Stimulated activated CD8-positive, alpha-beta memory T cell treated with anti-CD3 and anti-CD28 coated beads, Interleukin-4, amount 100 ng/mL, for 1 hour (primary cell): Measurements from ENCODE around the gene ZC3H7A.

ENCODE experiments used
- DNase-seq, 2 donors: peaks; one replicate each; pipeline ENCODE4 v3.0.0-alpha.2; 2020; ENCODE audit warnings: low read depth in 2 of 2, low spot score in 1 of 2

ZC3H7A gene

DNA sequence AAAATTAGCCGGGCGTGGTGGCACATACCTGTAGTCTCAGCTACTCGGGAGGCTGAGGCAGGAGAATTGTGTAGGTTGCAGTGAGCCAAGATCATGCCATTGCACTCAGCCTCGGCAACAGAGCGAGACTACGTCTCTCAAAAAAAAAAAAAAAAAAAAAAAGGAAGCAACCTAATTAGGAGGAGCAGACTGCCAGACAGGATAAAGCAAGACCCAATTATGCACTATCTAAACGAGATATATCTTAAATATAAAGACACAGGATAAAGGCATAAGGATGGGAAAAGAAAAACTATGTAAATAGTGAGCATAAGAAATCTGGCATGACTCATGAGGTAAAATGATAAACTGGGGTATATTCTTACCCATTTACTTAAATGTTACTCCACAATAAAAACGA, 59.3 kb downstream of the ZC3H7A start:
- no peak for DNase-seq

DNA sequence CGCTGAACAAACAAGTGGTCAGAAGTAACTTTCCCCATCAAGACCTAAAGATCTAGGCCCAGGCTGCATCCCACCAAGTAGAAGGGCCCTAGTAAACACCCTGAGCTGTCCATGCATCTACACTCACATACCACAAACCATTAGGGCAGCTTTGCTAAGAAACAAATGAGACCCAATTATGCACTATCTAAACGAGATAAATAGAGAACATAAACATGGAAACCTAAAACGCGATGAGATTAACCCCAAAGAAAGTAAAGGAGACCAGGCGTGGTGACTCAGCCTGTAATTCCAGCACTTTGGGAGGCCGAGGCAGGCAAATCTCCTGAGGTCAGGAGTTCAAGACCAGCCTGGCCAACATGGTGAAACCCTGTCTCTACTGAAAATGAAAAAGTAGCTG, 60.2 kb downstream of the ZC3H7A start:
- no peak for DNase-seq

DNA sequence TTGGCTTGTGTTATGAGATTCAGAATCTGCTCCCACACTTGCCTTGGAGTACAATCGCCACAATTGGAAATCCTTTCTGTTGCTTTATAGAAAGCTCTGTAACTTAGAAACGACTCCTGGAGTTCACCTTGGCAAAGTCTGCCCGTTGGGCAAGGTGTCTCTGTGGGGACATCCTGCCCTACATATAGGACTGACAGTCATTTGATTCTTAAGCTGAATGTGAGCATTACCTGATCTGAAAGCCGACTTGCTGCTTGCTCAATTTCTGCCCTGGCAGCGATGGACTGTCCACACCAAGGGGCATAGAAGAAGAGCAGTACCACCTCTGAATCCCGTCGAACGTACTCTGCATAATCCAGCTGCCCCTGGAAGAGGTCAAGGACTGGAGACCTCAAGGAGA, 61.3 kb downstream of the ZC3H7A start:
- no peak for DNase-seq

DNA sequence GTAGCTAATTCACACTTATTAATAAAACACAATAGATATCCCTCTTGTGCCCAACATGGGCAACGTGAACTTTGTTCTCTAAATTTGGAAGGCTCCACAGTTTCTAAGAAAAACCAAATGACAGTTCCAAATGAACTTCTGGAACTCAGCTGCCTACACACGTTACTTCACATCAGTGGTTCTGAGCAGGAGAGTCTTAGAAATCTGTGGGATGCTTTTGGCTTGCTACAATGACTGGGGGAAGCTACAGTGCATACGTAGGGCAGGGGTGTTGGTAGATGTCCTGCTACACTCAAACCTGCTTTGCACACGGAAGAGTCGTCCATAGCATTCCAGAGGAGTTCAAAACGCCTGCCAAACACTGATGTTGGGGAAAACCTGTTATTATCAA, 62.4 kb downstream of the ZC3H7A start:
- no peak for DNase-seq

DNA sequence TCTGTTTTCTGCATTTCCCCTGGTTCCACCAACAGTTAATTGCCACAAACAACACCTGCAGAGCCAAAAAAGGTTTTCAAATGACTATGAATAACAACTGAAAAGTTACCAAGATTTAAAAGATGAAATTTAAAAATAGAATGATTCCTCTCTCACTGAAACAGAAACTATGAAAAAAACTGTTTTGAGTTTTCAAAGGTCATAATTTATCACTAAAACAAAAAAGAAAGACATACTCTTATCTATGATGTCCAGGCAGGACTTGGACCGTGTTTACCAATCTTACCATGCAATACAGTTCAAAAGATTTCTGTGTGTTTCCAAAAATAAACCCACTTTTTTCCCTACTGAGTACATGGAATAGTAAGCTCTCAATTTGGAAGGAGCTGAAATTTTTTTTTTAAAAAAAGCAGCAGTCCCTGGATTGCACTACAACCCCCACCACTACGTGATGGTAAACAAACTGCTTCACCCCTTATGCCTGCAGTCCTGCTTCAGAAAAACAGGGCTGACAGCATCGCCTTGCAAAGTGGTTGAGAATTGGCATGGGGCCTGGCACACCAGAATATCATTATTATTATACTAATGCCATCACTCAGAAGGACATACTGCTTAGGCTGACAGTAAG, 62.9 kb downstream of the ZC3H7A start:
- DNase-seq = no peak

DNA sequence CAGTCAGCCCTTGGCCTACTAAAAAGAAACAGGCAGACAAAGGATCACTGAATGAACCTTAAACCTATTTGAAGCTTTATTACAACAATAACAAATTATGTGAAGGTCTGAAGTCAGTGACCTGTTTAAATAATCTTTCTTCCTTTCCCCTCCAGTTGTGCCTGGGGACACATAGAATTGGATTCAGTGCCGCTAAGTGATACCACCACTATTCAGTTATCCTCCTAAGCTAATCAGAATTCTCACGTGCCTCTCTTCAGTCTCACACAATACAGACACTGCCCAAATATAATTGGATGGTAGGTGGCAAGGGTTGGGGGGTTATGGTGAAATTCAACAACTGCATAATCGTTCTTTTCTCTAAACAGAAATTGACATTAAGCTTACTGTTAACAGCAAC, 65.8 kb downstream of the ZC3H7A start:
- no peak for DNase-seq

DNA sequence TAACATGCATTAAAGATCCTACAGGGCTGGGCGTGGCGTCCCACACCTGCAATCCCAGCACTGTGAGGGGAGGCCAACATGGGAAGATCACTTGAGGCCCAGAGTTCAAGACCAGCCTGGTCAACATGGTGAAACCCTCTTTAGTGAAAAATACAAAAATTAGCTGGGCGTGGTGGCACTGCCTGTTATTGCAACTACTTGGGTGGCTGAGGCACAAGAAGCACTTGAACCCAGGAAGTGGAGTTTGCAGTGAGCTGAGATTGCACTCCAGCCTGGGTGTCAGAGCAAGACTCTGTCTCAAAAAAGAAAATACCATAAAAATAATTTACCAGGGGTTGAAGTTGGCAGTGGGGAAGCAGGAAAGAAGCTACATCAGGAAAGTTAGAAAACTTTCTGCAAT, 67.3 kb downstream of the ZC3H7A start:
- DNase-seq = no peak

DNA sequence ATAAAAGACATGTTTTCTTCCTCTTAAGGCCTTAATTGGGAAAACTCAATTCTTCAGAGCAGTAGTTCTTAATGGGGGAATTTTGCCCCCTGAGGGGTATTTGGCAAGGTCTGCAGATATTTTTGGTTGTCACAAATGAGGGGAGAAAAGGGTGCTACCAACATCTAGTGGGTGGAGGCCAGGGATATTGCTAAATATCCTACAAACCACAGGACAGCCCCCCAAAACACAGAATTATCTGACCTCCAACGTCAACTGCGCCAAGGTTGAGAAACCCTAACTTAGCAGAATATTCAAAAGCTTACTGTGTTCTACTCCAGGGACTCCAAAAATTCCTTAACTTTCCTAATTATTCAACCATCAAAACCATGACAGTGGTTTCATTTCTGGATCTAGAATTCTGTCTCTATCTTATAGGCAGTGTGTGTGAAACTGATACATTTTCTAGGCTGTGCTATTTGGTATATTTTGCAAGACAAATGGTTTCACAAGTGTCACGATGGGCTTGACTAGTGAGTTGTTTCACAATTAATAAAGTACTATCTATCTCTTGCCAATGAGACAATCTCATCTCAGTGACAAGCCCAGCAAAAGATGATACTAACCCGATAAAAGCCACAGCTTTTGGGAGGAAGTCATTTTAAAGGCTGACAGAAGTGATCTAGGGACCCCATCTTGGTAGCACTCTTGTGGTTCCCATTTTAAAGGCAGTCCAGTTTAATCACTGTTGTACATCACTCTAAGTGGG, 69.1 kb downstream of the ZC3H7A start:
- no peak for DNase-seq

DNA sequence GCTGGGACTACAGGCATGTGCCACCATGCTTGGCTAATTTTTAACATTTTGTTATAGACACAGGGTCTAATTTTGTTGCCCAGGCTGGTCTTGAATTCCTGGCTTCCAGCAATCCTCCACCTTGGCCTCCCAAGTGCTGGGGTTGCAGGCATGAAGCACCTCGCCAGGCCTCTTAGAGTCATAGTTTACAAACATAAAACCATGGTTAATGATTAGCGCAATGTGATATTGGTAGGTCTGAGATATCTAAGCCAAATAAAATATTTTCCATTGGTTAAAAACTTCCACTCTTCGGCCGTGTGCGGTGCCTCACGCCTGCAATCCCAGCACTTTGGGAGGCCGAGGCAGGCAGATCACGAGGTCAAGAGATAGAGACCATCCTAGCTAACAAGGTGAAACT, 71.0 kb downstream of the ZC3H7A start:
- DNase-seq = no peak

DNA sequence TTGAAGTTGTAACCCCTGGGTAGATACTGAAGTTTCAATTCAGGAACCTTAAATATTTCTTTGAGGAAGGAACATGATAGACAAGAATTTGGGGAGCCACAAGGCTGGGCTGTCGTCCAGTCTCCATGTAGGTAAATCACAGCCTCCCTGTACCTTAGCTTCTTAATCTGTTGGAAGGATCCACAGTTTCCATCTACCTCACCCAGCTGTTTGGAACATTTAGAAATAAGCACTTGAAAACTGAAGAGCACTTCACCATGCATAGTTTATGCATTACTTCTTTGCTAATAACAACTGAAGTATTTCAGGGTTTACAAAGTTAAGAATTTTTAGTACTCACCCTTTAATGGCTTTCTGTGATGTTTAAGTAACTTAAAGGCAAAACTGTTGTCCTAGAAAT, 71.6 kb downstream of the ZC3H7A start:
- DNase-seq = no peak

DNA sequence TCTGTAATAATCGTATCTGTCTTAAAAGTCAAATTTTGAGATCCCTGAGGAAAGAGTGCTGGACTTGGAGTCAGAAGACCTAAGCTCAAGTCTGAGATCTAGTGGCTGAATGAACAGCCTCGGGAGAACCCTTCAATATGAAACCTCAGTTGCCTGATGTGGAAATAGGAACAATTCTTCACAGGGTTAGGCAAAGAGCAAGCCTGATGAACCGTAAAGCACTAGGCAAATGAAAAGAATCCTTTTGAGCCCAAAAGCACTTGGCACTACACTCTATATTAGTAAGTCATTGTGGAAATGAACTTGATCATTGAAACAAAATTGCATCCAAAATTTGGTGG, 74.6 kb downstream of the ZC3H7A start:
- DNase-seq = no peak

DNA sequence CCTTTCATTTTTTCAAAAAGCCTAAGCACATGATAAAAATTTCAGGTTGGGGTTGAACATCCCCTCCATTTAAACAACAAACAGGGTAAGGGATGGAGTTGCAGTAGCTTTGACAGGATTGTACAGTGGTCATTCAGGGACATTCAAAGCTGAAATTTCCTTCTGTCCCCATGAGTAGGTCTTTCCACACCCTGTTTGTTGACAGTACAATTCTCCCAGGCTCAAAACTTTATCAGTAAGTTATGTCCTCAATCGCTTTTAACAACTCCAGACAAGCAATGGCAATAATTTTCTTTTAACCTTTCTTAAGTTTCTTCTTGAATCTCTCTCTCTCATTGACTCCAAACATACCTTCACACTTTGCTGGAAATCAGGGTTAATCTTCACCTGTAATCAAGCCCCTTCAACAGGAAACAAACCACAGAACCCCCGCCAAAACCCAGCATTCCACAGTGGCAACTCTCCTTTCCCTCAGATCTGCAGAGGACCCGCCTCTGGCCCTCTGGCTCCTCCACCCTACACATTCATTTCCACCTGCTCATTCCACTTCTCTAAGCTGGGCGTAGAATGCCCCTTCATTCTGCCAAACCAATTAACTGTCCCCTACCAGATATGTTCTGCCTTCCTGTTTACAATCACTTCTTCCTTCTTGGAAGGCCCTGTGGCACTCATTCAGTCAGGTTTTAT, 75.1 kb downstream of the ZC3H7A start:
- DNase-seq = no peak

DNA sequence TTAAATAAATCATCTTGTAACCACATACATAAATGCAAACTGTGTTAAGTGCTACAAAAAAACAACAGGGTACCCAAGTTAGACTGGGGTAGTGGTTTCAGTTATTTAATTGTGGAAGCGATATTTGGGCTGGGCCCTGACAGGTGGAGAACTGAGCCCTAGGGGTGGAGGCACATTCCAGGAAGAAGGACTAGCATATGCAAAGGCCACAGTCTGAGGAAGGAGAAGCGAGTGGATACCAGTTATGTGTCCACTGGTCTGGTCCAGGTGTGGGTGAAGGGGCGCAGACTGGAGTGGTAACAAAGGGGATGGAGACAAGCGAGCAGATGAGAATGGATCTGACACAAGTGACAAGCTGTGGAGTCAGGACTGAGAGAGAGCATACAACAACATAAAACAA, 77.3 kb downstream of the ZC3H7A start:
- no peak for DNase-seq

DNA sequence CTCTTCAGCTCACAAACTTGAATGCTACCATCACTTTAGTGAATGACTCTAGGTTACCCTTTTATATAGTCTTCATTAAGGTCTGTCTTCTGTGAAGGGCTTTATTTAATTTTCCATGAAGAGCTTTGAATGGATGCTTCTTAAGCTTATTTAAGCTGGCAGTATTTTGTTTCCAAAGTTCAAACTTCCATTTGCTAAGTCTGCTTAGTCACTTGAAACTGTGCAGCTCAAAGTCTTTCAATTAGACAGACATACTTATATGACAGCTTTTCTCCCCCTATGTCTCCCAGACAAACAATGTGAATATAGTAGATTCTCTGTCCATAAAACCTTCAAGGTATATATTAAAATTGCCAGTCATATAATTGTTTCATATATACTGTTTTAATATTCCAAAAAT, 77.9 kb downstream of the ZC3H7A start:
- no peak for DNase-seq

DNA sequence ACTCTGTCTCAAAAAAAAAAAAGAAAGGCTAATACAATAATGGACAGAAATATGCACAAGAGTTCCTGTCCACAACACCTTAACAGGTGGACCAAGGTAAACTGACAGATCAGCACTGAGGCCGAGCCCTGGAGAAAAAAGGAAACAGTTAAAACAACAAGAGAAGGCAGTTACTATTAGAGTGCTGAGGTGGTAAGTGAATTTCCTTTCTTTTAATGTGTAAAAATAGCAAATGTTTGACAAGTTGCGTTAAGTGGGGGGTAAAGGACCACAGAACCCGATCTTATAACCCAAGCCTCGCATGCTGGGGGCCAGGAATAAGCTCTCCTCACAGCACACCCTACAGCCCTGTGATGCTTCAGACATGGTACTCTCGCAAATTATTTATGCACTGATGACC, 79.2 kb downstream of the ZC3H7A start:
- no peak for DNase-seq

DNA sequence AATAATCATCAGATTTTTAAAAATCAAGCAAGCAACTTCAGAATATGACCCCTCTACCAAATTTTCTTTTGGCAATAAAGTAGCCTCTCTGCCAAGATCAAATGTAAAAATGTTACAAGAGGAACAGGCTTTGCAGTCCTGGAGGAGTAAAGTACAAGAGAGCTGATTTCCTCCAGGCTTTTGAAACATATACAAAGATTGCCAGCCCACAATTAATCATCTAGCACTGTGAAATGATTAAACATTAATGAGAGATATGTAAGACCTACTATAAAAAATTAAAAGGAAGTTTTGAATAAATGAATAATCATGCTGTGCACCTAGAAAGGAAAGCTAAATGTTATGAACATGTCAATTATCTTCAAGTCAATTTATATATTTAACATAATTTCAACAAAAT, 80.7 kb downstream of the ZC3H7A start:
- DNase-seq = no peak

DNA sequence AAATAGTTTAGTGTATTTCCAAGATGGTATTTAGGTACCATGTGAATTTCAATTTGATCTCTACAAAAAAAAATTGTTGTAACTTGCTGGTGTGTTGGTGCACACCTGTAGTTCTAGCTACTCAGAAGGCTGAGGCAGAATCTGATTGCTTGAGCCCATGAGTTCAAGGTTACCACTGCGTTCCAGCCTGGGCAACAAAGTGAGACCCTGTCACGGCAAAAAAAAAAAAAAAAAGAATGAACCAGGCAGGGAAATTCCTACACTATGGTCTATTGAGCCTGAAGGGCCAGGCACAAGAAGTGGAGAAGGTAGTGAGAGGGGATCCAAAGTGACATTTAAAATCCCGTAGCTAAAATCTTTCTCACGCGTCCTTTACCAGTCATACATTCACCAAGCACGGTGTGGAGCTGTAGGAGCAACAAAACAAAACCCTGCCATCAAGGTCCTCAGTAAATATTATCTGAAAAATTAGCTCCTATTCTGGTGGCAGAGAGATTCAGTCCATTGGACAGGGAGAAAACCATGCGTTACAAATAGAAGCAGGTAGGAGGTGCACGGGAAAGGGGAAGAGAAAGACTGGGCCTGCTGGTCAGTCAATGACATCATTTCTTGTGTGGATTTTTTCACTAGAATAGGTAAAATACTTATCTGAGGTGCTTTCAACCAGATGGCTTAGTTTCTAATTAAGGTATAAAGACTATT, 81.7 kb downstream of the ZC3H7A start:
- no peak for DNase-seq

DNA sequence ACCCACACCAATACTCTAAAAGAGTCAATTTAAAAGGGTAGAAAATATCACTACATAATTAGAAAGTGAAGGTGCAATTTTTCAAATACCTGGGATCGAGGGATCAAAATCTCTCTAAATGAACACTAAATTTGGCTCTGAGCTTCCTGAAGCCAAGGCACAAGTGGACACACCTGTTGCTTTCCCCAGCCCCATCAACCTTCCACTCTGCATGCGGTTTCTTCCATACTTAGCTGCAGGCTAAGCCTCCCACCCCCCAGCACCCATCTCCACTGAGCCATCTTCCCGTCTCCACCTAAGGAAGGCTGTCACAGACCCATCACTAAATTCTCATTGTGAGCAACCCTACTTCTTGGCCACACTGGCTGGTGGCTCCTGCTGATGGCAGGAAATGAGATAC, 84.9 kb downstream of the ZC3H7A start:
- DNase-seq = no peak

DNA sequence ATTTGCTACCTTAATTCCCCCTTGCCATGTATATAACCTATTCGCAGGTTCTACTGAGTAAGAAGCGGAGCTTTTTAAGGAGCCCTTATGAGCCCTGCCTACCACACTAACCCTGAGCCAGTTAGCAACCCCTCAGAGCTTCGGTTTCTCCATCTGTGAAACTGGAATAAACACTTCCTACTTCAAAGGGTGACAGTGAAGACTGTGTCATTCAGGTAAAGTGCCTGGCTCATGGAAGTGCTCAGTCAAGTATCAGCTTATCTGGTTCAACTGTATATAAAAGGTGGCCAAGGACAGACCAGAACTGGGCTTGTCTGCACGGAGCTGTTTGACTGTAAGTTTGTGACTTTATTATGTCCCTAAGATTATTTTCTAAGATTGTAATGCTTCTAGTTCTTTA, 85.4 kb downstream of the ZC3H7A start:
- DNase-seq = no peak

DNA sequence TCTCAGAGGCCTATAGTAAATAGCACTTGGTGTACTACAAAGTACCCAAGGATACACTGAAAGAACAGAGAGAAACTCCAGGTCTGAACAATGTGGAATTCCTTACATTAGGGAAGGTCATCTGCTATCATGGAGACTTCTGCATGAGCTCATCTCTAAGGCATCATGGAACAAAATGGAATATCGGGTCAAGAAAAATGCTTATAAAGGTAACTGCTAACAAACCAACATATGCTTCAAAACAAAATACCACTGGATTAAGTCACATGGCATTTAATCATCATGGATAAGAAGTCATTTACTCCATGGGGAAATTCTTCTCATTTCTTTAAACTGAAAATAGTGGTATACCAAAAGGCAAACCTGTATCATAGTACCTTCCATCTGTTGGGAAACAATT, 88.6 kb downstream of the ZC3H7A start:
- no peak for DNase-seq

DNA sequence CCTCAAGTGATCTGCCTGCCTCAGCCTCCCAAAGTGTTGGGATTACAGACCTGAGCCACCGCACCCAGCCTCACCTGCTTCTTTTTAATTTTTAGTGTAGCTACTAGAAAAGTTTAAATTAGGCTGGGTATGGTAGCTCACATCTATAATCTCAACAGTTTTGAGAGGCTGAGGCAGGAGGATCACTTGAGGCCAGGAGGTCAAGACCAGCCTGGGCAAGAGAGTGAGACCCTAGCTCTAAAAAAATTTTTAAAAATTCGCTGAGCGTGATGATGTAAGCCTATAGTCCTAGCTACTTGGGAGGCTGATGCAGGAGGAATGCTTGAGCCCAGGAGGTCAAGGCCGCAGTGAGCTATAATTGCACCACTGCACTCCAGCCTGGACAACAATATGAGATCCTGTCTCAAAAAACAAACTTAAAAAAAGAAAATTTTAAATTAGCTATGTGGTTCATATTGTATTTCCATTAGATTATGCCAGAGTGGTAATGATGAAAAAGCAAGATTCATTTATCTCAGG, 89.3 kb downstream of the ZC3H7A start:
- DNase-seq = no peak

DNA sequence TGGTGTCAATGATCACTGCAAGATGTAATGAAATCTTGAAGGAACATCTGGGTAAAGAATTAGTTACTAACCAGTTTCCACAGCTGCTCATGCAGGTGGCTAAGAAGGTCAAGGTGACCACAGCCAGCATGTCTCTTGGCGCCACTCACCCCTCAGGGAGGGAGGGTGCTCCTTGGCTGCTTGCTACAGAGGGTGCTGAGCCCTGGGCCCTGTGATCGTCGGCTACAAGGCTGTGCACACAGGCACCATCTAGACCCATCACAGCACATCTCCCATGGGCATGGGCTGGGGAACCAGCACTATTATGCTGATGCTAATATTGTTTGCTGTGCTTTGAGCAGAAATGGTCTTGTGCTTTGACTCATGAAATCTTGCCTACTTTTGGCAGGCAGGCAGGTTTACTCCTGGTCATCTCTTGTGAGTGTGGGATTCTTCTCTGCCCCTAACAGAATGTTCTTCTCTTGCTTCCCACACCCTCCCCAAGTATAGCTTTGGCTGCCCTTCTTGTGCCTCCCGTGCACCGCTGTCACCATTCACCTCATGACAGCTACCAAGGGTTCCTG, 90.8 kb downstream of the ZC3H7A start:
- no peak for DNase-seq
